ENCODE measurements around the gene RABAC1. TPM values are rescaled to one million over a fixed set of nuclear protein-coding genes. Genes with fewer than 3 reads are reported as not detected.

The RABAC1 gene, protein sequence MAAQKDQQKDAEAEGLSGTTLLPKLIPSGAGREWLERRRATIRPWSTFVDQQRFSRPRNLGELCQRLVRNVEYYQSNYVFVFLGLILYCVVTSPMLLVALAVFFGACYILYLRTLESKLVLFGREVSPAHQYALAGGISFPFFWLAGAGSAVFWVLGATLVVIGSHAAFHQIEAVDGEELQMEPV
- total RNA-seq = 10 to 100 TPM; 48.9 to 65.3 (median 55.9) TPM
- 100 to 1,000 TPM in 2 of 3 donors, 10 to 100 TPM in 1; 97.6 to 131 (median 102) TPM for polyA plus RNA-seq
- long read RNA-seq, donor 1, transcript RABAC1-201 (5 exons, 821 nt) = major isoform, 24 of 30 reads
- long read RNA-seq, donor 1, partial matches to known transcripts = 0 of 30 reads
- long read RNA-seq, donor 1, other reads (novel, unspliced or antisense) = 2 of 30 reads
- long read RNA-seq, donor 2, transcript RABAC1-201 (5 exons, 821 nt) = major isoform, 78 of 83 reads
- long read RNA-seq, donor 2, partial matches to known transcripts = 0 of 83 reads
- long read RNA-seq, donor 2, other reads (novel, unspliced or antisense) = 2 of 83 reads

DNA sequence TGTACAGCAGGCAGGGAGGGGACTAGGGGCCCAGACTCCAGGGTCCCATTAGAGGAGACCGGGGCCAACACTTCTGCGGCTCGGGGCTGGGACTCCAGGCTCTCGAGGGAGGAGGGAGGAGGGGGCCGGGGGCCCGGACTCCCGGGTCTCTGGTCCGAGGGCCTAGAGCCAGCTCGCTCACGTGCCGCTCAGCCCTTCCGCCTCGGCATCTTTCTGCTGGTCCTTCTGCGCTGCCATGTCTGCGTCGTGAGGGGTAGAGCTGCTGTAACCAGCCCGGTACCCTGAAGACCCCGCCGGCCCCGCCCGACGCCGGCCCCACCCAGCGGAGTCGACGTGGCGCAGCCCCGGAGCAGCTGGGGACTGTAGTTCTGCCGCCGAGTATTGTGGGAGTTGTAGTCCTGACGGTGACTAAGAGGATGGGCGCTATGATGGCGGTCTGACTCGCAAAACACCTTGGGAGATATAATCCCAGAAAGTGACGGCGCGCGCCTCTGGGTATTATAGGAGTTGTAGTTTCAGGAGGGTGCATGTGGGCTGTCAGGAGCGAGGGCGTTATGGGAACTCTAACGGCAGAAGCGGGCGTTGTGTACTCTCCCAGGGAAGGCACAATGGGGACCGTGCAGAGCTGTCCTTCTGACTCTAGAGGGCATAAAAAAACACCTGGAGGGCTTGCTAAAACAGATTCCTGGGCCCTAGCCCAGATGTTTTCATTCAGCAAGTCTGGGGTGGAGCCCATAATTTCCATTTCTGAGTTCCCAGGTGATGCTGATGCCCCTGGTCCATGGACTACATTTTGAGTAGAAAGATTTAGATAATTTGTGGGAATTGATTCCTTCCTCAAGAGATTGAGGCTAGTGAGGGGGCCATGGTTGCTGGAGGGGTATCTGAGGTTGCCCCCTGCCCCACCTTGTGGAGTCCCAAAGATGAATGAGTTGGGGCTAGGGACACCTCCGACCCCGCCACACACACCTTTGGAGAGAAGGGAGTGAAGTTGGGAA lies at the start of gene RABAC1:
Gene RABAC1 (minus strand): TSS at position 266 of the 998 bp plus-strand sequence. CDS start 29 bp downstream, at position 237.
- WGBS, 3 donors = 5% methylated on average over 43 to 46 of the region's 46 CpGs

DNA sequence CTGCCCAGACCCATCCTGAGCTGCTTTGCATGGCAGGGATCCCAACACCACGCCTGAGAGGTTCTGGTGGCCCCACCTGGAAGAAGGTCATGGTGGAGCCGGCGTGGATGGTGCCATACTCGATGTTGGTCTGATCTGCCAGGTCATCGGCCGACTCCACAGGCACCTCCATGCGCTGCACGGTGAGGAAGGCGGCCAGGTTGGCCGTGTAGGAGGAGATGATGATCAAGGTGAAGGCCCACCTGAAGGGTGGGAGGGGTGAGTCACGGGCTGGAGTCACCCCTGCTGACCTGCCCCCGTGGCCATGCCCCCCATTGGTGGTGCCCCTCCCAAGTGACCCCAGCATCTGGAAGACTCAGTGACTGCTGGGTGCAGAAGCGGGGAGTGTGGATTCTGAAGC lies 47.4 kb upstream of the RABAC1 start:
- no peaks in the 10 kb centered on the region for H3K36me3 ChIP-seq (ENCODE audit: insufficient read depth in 1 of 2, low read depth in 1 of 2)
- TF ChIP-seq, protein P1, sequence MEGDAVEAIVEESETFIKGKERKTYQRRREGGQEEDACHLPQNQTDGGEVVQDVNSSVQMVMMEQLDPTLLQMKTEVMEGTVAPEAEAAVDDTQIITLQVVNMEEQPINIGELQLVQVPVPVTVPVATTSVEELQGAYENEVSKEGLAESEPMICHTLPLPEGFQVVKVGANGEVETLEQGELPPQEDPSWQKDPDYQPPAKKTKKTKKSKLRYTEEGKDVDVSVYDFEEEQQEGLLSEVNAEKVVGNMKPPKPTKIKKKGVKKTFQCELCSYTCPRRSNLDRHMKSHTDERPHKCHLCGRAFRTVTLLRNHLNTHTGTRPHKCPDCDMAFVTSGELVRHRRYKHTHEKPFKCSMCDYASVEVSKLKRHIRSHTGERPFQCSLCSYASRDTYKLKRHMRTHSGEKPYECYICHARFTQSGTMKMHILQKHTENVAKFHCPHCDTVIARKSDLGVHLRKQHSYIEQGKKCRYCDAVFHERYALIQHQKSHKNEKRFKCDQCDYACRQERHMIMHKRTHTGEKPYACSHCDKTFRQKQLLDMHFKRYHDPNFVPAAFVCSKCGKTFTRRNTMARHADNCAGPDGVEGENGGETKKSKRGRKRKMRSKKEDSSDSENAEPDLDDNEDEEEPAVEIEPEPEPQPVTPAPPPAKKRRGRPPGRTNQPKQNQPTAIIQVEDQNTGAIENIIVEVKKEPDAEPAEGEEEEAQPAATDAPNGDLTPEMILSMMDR (IDR thresholded peaks at IDR 0.05) = no peak
- H3K27ac ChIP-seq = no peak overlapping the region
- H3K9me3 ChIP-seq = no peaks in the 10 kb centered on the region
- H3K27me3 ChIP-seq (ENCODE audit: insufficient read depth in 3 of 3, low read length in 2 of 3) = peaks cover 0 to 11% (median 7%) of the 10 kb centered on the region in 3 donors
- DNase-seq = no peak
- H3K4me1 ChIP-seq = peaks cover 6% of the 10 kb centered on the region
- no peak overlapping the region for H3K4me3 ChIP-seq
- intact Hi-C loops (cut with DNase I) = no loop called here
- no peak for ATAC-seq
- WGBS, 3 donors = 85 to 89% (median 88%) methylated on average over 13 of the region's 13 CpGs

More for the DNA sequence above, at the start of gene RABAC1:
- intact Hi-C loops (cut with DNase I) = loop anchor here (5.0 kb wide), 2 partner anchors 77 to 97 kb away; partner anchors contain the start of genes RPS19 (in 2 of the 2) and ARHGEF1 (in 1 of the 2)
- Histone ChIP-seq H3K27me3 (ENCODE audit: insufficient read depth in 3 of 3, low read length in 2 of 3) (no peaks in the 10 kb centered on the region), H3K4me3 (peak within 1 kb of the TSS; percentile 92), H3K4me1 (peaks cover 16% of the 10 kb centered on the region), H3K9me3 (no peaks in the 10 kb centered on the region), H3K36me3 (ENCODE audit: insufficient read depth in 1 of 2, low read depth in 1 of 2) (peaks cover 0 to 21% of the 10 kb centered on the region in 2 donors), H3K27ac (peak within 1 kb of the TSS; percentile 78)
- TF ChIP-seq, protein P1 (IDR thresholded peaks at IDR 0.05) = no peak
- DNase-seq = peak; percentile 86 to 92
- ATAC-seq = peak; percentile 91 to 98 (median 96)

DNA sequence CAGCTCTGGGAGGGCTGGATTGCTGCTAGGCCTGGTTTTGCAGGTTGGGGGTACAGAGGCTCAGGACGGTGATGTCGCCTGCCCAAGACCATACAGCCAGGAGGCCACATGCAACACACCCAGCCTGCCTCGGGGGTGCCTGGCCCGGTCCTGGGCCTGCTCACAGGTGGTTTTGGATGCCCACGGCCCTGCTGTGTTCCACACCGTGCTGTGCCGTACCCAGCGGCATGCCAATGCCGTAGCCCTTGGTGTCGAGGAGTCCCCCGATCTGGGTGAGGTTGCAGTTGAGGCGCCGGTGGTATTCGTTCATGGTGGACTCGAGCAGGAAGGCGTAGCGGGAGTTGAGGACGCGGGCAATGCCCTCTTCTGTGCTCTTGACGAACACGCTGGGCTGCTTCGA lies 46.4 kb upstream of the RABAC1 start:
- ATAC-seq (no peak), DNase-seq (no peak)
- 94 to 97% (median 96%) methylated on average over 22 of the region's 22 CpGs for WGBS, 3 donors
- no peaks in the 10 kb centered on the region for H3K36me3 ChIP-seq (ENCODE audit: insufficient read depth in 1 of 2, low read depth in 1 of 2)
- TF ChIP-seq, protein P1 (IDR thresholded peaks at IDR 0.05) = no peak
- intact Hi-C loops (cut with DNase I) = no loop called here
- no peaks in the 10 kb centered on the region for H3K9me3 ChIP-seq
- peaks cover 0 to 22% (median 7%) of the 10 kb centered on the region in 3 donors for H3K27me3 ChIP-seq (ENCODE audit: insufficient read depth in 3 of 3, low read length in 2 of 3)
- H3K27ac ChIP-seq = no peak overlapping the region
- peaks cover 6% of the 10 kb centered on the region for H3K4me1 ChIP-seq
- no peak overlapping the region for H3K4me3 ChIP-seq

DNA sequence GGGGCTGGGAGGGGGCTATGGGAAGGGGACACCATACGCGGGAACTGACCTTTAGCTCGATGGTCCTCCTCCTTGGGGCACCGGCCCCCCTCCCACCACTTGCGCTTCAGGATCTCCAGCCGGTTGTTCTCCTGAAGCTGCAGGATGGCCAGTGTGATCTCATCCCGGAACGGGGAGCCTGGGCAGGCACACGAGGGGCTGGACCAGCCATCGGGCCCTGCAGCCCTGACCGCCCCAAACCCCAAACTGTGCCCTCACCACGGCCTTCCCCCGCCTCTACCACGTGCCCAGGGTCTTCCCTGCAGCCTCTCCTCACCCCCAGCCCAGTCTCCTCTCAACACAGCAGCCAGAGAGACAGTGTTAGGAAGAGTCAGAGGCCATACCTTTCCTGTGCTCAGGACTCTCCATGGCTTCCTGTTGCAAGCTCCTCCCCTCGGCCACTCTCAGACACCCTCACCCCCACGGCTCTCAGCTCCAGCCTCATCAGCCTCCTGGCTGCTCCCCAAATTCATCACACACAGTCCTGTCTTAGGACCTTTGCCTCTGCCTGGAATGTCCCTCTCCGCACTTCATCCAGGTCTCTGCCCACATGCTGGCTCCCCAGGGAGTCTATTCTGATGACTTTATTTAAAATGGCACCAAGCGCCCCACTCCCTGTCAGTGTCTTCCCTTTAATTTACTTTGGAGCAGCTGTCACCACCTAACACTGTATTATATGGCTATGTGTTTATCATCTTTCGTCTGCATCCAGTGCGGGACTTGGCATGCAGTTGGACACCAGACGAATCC lies 44.6 kb upstream of the RABAC1 start:
- DNase-seq = no peak
- Histone ChIP-seq H3K4me1 (peaks cover 6% of the 10 kb centered on the region), H3K36me3 (ENCODE audit: insufficient read depth in 1 of 2, low read depth in 1 of 2) (no peaks in the 10 kb centered on the region), H3K4me3 (no peak overlapping the region), H3K27me3 (ENCODE audit: insufficient read depth in 3 of 3, low read length in 2 of 3) (peaks cover 0 to 38% (median 17%) of the 10 kb centered on the region in 3 donors), H3K9me3 (no peaks in the 10 kb centered on the region), H3K27ac (no peak overlapping the region)
- no peak for ATAC-seq
- TF ChIP-seq, protein P1 (IDR thresholded peaks at IDR 0.05) = no peak
- intact Hi-C loops (cut with DNase I) = no loop called here
- WGBS, 3 donors = 78 to 80% (median 79%) methylated on average over 15 to 21 of the region's 21 CpGs

Data from psoas muscle (tissue), 8 donors.